Loucy (cell line): ENCODE results near the gene MED26.
A peak's percentile ranks its signal among the peaks of the same experiment; 100 is the strongest.

ENCODE experiments used
- H2AFZ ChIP-seq: fragments of 200-600 bp; sonication (generic); 2 replicates; pipeline ENCODE4 v1.6.0; 2016; ENCODE audit warnings: antibody characterized with exemption, mild to moderate bottlenecking, low read length, moderate library complexity
- H3F3A ChIP-seq: fragments of 200-600 bp; 2 replicates; pipeline ENCODE4 v1.6.0; 2016; ENCODE audit warnings: antibody characterized with exemption, low read depth, mild to moderate bottlenecking
- H3K27me3 ChIP-seq: fragments of 200-600 bp; sonication (generic); 2 replicates; pipeline ENCODE4 v1.6.1; 2014; ENCODE audit warnings: low read length, mild to moderate bottlenecking; ENCODE audit not compliant: insufficient read depth, poor library complexity, severe bottlenecking
- H3K36me3 ChIP-seq: fragments of 200-600 bp; sonication (generic); 2 replicates; pipeline ENCODE4 v1.6.1; 2016; ENCODE audit warnings: low read length; ENCODE audit not compliant: insufficient read depth
- H3K4me1 ChIP-seq: fragments of 200-600 bp; sonication (generic); 2 replicates; pipeline ENCODE4 v1.5.1; 2014; ENCODE audit warnings: low read length, mild to moderate bottlenecking; ENCODE audit not compliant: insufficient read depth, poor library complexity, severe bottlenecking
- H3K4me2 ChIP-seq: fragments of 200-600 bp; sonication (generic); 2 replicates; pipeline ENCODE4 v1.6.0; 2014; ENCODE audit warnings: antibody characterized with exemption, low read length, low read depth, mild to moderate bottlenecking; ENCODE audit not compliant: poor library complexity, severe bottlenecking
- H3K4me3 ChIP-seq: fragments of 200-600 bp; sonication (generic); 2 replicates; pipeline ENCODE4 v1.5.1; 2014; ENCODE audit warnings: low read length, mild to moderate bottlenecking, mixed read lengths; ENCODE audit not compliant: poor library complexity, severe bottlenecking
- H3K79me2 ChIP-seq: fragments of 200-600 bp; sonication (generic); 2 replicates; pipeline ENCODE4 v1.6.1; 2014; ENCODE audit warnings: low read length; ENCODE audit not compliant: insufficient read depth
- H3K9ac ChIP-seq: fragments of 200-600 bp; sonication (generic); 2 replicates; pipeline ENCODE4 v1.6.0; 2014; ENCODE audit warnings: mild to moderate bottlenecking, low read depth, low read length, moderate library complexity; ENCODE audit not compliant: poor library complexity, severe bottlenecking
- H3K9me2 ChIP-seq: fragments of 200-600 bp; sonication (generic); replicated peaks from 2 replicates; pipeline ENCODE4 v1.6.1; 2016; ENCODE audit warnings: low read depth, low read length, mixed read lengths
- H3K9me3 ChIP-seq: fragments of 200-600 bp; sonication (generic); 2 replicates; pipeline ENCODE4 v1.6.1; 2014; ENCODE audit warnings: mild to moderate bottlenecking, antibody characterized with exemption, low read length, low read depth; ENCODE audit not compliant: insufficient read depth
- H4K20me1 ChIP-seq: fragments of 200-600 bp; sonication (generic); 2 replicates; pipeline ENCODE4 v1.6.0; 2014; ENCODE audit warnings: antibody characterized with exemption, low read length, mild to moderate bottlenecking; ENCODE audit not compliant: insufficient read depth, poor library complexity, severe bottlenecking
- EZH2phosphoT487 ChIP-seq: fragments of 200-600 bp; IDR thresholded peaks from 2 replicates; pipeline ENCODE4 v1.6.1; 2018; ENCODE audit warnings: antibody characterized with exemption, mild to moderate bottlenecking, moderate library complexity, borderline replicate concordance
- TF ChIP-seq, protein P1 (sequence below): fragments of 200-600 bp; sonication (generic); conservative IDR thresholded peaks from 2 replicates; pipeline ENCODE4 v1.5.1; 2014; ENCODE audit warnings: mild to moderate bottlenecking, antibody characterized with exemption, low read length

Gene MED26

DNA sequence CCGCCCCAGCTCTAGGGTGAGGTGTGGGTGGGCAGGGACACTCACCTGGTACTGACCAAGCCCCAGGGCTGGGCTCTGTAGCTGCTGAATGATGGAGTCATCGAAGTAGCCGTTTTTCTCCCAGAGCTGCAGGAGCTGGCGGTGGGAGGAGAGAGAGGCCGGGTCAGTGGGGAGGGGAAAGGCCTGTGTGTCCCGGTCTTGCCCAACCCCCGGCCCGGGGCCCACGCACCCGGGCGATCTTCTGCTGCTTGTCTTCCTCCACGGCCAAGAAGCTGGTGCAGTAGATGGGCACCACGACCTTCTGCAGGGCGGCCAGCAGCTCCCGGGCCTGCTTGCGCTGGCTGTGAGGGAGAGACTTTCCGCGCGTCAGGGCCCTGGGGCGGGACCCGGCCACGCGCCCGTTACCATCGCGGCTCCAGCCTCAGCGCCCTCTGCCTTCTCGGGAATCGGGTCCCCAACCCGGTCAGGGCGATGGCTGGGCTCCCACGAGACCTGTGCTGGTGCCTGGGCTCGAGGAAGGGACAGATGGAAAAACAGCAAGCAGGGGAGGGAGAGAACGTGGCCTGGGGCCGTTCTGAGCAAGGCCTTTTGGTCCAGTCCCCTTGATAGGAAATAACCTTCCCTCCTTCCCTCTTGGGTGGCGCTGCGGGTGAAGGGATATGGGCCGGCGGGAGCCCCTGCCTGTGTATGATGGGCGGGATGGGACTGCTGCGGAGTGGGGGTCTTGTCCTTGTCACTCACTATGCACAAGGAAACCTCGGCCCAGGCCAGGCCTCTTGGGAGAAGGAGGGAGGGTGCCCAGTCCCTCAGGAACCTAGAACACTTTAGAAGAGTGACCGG lies 97.2 kb downstream of the MED26 start:
- peaks cover 4% of the 10 kb centered on the region; the same call in 1 of the 2 replicates for H3K79me2 ChIP-seq
- no peak for TF ChIP-seq EZH2phosphoT487
- H3K27me3 ChIP-seq, result no peaks in the 10 kb centered on the region
- H3K4me2 ChIP-seq, result no peak overlapping the region
- no peaks in the 10 kb centered on the region for H3K4me1 ChIP-seq
- peaks cover 97% of the 10 kb centered on the region; the same call in 1 of the 2 replicates for H3K36me3 ChIP-seq
- no peak overlapping the region for H2AFZ ChIP-seq
- H3K9ac ChIP-seq, result no peak overlapping the region
- peaks cover 13% of the 10 kb centered on the region for H4K20me1 ChIP-seq
- H3K9me3 ChIP-seq, result no peaks in the 10 kb centered on the region
- H3F3A ChIP-seq, result no peaks in the 10 kb centered on the region
- H3K4me3 ChIP-seq, result no peak overlapping the region
- no peaks in the 10 kb centered on the region for H3K9me2 ChIP-seq

DNA sequence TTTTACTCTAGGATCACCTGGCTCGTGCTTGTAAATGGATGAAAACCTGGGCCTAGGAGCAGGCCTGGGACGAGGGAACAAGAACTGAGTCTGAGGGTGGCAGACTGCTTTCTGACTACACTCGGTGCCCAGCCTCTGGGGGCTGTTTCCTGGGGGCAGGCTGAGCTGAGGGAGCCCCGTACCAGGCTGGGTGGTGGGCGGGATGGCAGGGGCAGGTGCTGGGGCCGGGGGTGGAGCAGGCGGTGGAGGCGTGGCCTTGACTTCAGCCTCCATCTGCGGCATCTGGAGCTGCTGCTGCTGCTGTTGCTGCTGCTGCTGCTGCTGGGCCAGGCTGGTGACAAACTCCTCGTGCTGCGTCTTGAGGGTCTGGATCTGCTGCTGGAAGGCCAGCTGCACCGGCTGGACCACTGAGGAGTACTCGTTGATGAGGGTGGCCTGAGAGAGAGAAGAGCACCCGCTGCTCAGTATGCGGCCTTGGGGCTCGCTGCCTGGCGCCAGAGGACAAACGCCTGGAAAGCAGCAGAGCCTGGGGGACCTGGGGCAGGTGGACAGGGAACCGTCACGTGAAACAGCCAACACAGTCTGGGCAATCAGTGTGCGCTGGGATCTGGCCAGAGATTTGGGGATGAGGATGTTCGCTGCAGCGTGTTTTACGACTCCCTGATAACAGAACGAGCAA lies 98.4 kb downstream of the MED26 start:
- Histone ChIP-seq H3K27me3 (no peaks in the 10 kb centered on the region), H3K4me2 (no peak overlapping the region), H3K36me3 (peaks cover 97% of the 10 kb centered on the region; the same call in 1 of the 2 replicates), H3K9ac (no peak overlapping the region), H3K4me1 (no peaks in the 10 kb centered on the region), H4K20me1 (peaks cover 4% of the 10 kb centered on the region), H3K4me3 (no peak overlapping the region), H3F3A (no peaks in the 10 kb centered on the region), H3K79me2 (no peaks in the 10 kb centered on the region; the same call in 1 of the 2 replicates), H3K9me3 (no peaks in the 10 kb centered on the region), H2AFZ (no peak overlapping the region), H3K9me2 (no peaks in the 10 kb centered on the region)
- TF ChIP-seq EZH2phosphoT487, result no peak
- TF ChIP-seq, protein P1, sequence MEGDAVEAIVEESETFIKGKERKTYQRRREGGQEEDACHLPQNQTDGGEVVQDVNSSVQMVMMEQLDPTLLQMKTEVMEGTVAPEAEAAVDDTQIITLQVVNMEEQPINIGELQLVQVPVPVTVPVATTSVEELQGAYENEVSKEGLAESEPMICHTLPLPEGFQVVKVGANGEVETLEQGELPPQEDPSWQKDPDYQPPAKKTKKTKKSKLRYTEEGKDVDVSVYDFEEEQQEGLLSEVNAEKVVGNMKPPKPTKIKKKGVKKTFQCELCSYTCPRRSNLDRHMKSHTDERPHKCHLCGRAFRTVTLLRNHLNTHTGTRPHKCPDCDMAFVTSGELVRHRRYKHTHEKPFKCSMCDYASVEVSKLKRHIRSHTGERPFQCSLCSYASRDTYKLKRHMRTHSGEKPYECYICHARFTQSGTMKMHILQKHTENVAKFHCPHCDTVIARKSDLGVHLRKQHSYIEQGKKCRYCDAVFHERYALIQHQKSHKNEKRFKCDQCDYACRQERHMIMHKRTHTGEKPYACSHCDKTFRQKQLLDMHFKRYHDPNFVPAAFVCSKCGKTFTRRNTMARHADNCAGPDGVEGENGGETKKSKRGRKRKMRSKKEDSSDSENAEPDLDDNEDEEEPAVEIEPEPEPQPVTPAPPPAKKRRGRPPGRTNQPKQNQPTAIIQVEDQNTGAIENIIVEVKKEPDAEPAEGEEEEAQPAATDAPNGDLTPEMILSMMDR, result no peak

DNA sequence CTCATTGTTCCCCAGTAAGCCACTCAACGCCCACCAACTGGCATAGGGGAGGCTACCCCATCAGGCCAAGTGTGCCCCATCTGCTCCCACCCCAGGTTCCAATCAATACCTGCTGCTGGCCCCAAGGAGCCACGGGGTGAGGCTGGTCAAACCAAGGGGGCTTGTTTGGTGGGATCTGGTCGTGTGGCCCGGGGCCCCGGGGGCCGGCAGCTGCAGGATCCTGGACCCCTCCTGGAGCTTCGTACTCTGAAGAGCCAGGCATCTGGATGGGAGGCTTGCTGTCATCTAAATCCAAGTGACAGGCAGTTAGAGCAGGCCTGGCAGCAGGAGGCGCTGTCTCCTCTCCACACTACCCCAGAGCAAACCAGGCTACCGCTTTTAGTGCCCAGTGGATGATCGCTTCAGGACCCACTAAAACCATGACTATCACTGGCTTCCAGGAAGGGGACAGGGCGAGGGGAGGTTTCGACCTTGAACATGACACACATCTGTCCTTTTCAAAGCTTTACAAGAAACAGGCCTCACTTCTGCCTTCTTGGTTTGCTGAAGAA lies 100.0 kb downstream of the MED26 start:
- no peak overlapping the region for H3K4me3 ChIP-seq
- no peak overlapping the region for H3K4me2 ChIP-seq
- no peaks in the 10 kb centered on the region for H4K20me1 ChIP-seq
- peaks cover 94% of the 10 kb centered on the region; the same call in 1 of the 2 replicates for H3K36me3 ChIP-seq
- H3K4me1 ChIP-seq, result no peaks in the 10 kb centered on the region
- no peaks in the 10 kb centered on the region; the same call in 1 of the 2 replicates for H3K79me2 ChIP-seq
- no peak overlapping the region for H2AFZ ChIP-seq
- no peaks in the 10 kb centered on the region for H3K9me2 ChIP-seq
- no peak overlapping the region for H3K9ac ChIP-seq
- H3K9me3 ChIP-seq, result no peaks in the 10 kb centered on the region
- no peak for TF ChIP-seq EZH2phosphoT487
- TF ChIP-seq, protein P1, result peak; percentile 74
- H3F3A ChIP-seq, result no peaks in the 10 kb centered on the region
- H3K27me3 ChIP-seq, result no peaks in the 10 kb centered on the region
